B cell (primary cell): ENCODE data around the gene RPS15.

Experiments used
- EZH2 ChIP-seq: IDR thresholded peaks from 2 replicates; pipeline ENCODE4 v1.6.1; 2012; ENCODE audit warnings: borderline replicate concordance, low read depth, mild to moderate bottlenecking, moderate library complexity, low read length; ENCODE audit not compliant: insufficient read depth, poor library complexity, severe bottlenecking
- TF ChIP-seq, protein P1 (sequence below): fragments of 200-600 bp; IDR thresholded peaks from one replicate; pipeline ENCODE4 v1.8.0; 2022; ENCODE audit warnings: antibody characterized with exemption, mild to moderate bottlenecking

DNA sequence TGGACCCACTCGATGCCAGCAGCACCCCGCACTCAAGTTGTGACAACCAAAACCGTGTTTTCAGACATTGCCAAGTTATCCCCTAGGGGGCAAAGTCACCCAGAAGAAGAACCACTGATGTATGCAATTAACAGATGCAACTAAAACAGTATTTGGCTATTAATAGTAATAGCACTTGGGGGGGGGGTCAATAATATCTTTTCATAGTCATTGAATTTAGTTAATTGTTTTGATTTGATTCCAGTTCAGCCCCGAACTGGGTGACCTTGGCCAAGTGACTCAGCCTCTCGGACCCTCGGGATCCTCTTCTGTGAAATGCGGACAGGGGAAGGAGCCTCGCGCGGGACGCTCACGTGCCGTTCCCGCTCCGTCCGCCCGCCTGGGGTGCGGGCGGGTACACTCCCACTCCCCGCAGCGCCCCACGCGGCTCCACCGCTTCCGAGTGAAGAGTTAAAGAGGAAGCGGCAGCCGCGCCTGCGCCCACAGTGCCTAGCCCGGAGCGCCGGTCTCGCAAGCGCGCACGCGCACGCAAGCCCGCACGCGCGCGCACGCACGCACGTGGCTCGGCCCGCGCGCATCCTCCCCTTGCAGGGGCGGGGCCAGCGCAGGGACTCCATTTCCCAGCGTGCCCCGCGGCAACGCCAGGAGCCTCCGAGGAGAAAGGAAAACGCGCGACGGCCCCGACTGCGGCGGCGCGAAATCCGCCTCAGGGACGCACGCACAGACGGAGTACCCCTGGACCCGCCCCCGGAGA is 31.2 kb upstream of the RPS15 start:
- TF ChIP-seq, protein P1, sequence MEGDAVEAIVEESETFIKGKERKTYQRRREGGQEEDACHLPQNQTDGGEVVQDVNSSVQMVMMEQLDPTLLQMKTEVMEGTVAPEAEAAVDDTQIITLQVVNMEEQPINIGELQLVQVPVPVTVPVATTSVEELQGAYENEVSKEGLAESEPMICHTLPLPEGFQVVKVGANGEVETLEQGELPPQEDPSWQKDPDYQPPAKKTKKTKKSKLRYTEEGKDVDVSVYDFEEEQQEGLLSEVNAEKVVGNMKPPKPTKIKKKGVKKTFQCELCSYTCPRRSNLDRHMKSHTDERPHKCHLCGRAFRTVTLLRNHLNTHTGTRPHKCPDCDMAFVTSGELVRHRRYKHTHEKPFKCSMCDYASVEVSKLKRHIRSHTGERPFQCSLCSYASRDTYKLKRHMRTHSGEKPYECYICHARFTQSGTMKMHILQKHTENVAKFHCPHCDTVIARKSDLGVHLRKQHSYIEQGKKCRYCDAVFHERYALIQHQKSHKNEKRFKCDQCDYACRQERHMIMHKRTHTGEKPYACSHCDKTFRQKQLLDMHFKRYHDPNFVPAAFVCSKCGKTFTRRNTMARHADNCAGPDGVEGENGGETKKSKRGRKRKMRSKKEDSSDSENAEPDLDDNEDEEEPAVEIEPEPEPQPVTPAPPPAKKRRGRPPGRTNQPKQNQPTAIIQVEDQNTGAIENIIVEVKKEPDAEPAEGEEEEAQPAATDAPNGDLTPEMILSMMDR = peak; percentile 63
- TF ChIP-seq EZH2 = no peak
